HPDE6-E6E7 (cell line): ENCODE measurements around the gene FILIP1.
A peak's percentile ranks its signal among the peaks of the same experiment; 100 is the strongest.

Experiments used
- DNase-seq: peaks from one replicate; pipeline ENCODE4 v3.0.0; 2011; ENCODE audit warnings: missing footprints; ENCODE audit errors: extremely low spot score

The FILIP1 gene

GRCh38 chr6:75296811-75297779 is 196.5 kb downstream of the FILIP1 start:
- DNase-seq = no peak

- no peak for DNase-seq
Measured at GRCh38 chr6:75292555-75292954, 201.0 kb downstream of the FILIP1 start.

- no peak for DNase-seq
Measured at GRCh38 chr6:75291744-75292143, 201.9 kb downstream of the FILIP1 start.

- DNase-seq = no peak
Measured at GRCh38 chr6:75291331-75291730, 202.3 kb downstream of the FILIP1 start.

- no peak for DNase-seq
Measured at GRCh38 chr6:75290136-75290945, 203.3 kb downstream of the FILIP1 start.

GRCh38 chr6:75288023-75288422 is 205.6 kb downstream of the FILIP1 start:
- DNase-seq = peak; percentile 14

GRCh38 chr6:75287424-75287823 is 206.2 kb downstream of the FILIP1 start:
- no peak for DNase-seq

GRCh38 chr6:75286955-75287354 is 206.6 kb downstream of the FILIP1 start:
- DNase-seq = no peak

- no peak for DNase-seq
Measured at GRCh38 chr6:75285283-75285639, 208.3 kb downstream of the FILIP1 start.

GRCh38 chr6:75284632-75285282 is 208.8 kb downstream of the FILIP1 start, which contains the start of gene TMEM30A:
Gene TMEM30A (minus strand): TSS chr6:75284792. CDS start chr6:75284638, 154 bp downstream.
- DNase-seq = peak; percentile 93

GRCh38 chr6:75283907-75284631 is 209.5 kb downstream of the FILIP1 start:
- DNase-seq = no peak

GRCh38 chr6:75282706-75283105 is 210.9 kb downstream of the FILIP1 start:
- DNase-seq = no peak

GRCh38 chr6:75281653-75282052 is 211.9 kb downstream of the FILIP1 start:
- no peak for DNase-seq

GRCh38 chr6:75280131-75280855 is 213.3 kb downstream of the FILIP1 start:
- no peak for DNase-seq

- no peak for DNase-seq
Measured at GRCh38 chr6:75279418-75279817, 214.2 kb downstream of the FILIP1 start.

GRCh38 chr6:75278474-75279077 is 215.0 kb downstream of the FILIP1 start:
- no peak for DNase-seq

GRCh38 chr6:75275067-75275466 is 218.5 kb downstream of the FILIP1 start:
- DNase-seq = no peak

- DNase-seq = no peak
Measured at GRCh38 chr6:75273009-75273408, 220.6 kb downstream of the FILIP1 start.

GRCh38 chr6:75272145-75272840 is 221.3 kb downstream of the FILIP1 start:
- DNase-seq = no peak

GRCh38 chr6:75268988-75269354 is 224.6 kb downstream of the FILIP1 start:
- DNase-seq = no peak
